GM21786 (cell line): ENCODE data around the gene CNGA3.

ENCODE experiments used
- ATAC-seq: cut with Tn5 transposase; IDR thresholded peaks from one replicate; pipeline ENCODE4 v1.9.1; 2021; ENCODE audit not compliant: unreplicated experiment

CNGA3 gene

GRCh38 chr2:98376996-98377395 lies 30.7 kb downstream of the CNGA3 start:
- no peak for ATAC-seq

- no peak for ATAC-seq
These were observed 31.3 kb downstream of the CNGA3 start for GRCh38 chr2:98377544-98377943.

- no peak for ATAC-seq
These were observed 31.9 kb downstream of the CNGA3 start for GRCh38 chr2:98378196-98378595.

- no peak for ATAC-seq
These were observed 32.6 kb downstream of the CNGA3 start for GRCh38 chr2:98378901-98379300.

DNA sequence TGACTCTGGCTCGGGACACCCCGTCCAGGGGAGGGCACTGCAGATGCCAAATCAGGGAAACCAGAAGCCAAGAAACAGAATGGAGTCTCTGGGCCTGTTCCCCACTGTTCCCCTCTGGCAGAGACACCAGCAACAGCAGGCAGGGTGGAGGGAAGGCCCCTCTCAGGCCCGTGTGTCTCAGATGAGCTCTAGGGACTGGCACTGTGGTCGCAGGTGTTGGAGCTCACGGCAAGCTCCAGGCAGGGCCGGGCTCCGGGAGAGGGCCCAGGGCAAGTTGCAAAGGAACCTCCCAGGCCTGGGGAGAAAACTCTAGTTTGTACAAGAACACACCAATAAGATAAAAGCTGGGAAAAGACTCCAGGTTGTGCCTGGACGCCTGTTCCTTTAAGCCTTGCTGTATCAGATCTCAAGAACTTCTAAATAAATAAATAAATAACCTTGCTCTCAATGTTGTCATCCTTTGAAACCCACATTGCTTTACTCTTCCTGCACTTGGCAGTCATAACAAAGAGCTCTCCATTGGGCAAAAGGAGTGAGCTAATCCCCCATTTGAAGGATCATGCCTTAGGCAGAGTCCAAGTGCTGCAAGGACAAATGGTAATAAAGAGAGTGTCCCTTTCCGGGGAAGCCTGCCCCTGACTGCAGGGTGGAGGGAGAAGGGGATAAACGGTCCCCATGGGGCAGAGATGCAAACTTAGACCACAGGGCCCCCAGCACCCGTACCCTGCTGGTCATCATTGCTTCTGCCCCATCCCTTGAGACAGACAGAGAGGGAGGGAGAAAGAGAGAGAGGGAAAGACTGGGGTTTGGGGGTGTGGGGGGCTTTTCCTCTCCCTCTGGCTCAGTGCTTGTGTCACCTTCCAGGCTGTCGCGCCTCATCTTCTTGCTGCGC lies 33.3 kb downstream of the CNGA3 start:
- ATAC-seq, result no peak

DNA sequence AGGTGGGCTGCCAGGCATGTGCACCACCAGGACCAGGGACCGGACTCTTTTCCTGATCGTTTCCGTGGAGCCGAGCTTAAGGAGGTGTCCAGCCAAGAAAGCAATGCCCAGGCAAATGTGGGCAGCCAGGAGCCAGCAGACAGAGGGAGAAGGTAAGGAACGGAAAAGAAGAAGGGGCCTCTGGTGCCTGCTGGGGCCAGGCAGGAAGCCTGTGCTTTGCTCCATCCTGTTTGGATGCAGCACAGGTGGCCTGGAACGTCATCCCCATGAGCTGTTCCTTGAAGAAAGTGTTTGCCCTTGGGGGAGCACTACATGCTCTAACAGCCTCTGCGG lies 33.9 kb downstream of the CNGA3 start:
- ATAC-seq, result no peak

GRCh38 chr2:98381494-98381893 lies 35.2 kb downstream of the CNGA3 start:
- ATAC-seq, result no peak

GRCh38 chr2:98382086-98382485 lies 35.8 kb downstream of the CNGA3 start:
- no peak for ATAC-seq

DNA sequence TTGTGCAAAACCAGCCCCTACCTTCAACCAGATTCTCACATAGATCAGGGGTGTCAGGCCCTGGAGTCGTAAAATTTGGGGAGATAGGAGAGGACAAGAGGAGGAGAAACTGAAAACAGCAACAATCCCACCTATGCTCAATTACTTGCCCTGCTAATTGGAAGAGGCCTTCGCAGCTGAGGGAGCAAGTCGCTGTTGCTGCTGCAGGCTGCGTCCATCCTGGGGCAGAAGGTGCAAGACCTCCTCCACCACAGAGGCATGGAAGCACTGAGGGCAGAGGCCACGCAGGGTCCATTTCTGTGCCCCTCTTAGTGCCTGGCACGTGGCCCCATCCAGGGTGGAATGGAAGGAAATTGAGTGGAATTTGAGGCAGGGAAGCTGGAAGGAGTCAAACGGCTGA lies 36.5 kb downstream of the CNGA3 start:
- no peak for ATAC-seq

- ATAC-seq, result no peak
These were observed 36.9 kb downstream of the CNGA3 start for GRCh38 chr2:98383166-98383565.

GRCh38 chr2:98385050-98385699 lies 38.9 kb downstream of the CNGA3 start:
- no peak for ATAC-seq

GRCh38 chr2:98387478-98387877 lies 41.2 kb downstream of the CNGA3 start:
- no peak for ATAC-seq

- no peak for ATAC-seq
These were observed 41.8 kb downstream of the CNGA3 start for GRCh38 chr2:98388081-98388480.

DNA sequence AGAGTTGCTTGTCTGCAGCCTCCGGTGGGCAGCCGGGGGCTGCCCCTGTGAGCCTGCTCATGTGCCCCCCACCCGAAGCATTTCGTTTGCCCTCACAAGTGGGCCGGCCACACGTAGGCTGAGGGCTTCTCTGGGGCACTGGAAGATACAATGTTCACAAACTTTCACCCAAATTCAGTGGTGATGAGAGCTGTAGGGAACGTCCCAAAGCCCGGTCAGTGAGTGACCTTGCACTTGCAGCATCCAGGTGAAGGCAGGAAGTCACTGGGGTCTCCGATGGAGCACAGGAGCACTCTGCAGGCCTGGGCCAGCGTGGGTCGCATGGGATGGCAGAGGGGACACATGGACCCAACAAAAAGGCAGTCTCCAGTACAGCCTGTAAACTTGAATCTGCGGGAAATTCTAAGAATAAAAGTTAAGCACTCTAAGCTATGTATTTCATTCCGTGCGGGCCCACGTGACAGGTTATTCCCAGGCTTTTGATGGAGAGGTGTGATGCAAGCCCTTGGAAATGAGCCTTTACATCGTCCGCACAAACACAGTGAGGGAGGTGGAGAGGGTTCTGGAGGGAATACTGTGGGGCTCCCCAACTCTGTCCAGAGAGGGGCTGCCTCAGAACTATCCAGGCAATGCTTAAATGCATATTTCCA lies 42.5 kb downstream of the CNGA3 start:
- no peak for ATAC-seq

DNA sequence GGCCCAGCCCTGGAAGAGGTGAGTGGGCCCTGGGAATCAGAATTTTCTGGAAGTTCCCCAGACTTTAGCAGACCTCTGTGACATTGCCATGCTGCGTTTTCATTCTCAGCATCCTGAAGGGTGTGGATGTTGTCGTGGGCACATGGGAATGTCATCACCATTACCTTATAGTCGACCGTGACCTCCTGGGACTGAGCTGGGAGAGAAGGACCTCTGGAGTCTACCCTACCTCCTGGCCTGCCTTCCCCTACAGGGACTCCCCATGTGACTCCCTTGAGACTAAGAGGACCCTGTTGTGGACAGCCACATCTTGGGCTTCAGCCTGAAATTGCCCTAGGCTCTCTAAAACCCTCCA lies 43.0 kb downstream of the CNGA3 start:
- no peak for ATAC-seq

- ATAC-seq, result no peak
These were observed 44.6 kb downstream of the CNGA3 start for GRCh38 chr2:98390571-98391476.

DNA sequence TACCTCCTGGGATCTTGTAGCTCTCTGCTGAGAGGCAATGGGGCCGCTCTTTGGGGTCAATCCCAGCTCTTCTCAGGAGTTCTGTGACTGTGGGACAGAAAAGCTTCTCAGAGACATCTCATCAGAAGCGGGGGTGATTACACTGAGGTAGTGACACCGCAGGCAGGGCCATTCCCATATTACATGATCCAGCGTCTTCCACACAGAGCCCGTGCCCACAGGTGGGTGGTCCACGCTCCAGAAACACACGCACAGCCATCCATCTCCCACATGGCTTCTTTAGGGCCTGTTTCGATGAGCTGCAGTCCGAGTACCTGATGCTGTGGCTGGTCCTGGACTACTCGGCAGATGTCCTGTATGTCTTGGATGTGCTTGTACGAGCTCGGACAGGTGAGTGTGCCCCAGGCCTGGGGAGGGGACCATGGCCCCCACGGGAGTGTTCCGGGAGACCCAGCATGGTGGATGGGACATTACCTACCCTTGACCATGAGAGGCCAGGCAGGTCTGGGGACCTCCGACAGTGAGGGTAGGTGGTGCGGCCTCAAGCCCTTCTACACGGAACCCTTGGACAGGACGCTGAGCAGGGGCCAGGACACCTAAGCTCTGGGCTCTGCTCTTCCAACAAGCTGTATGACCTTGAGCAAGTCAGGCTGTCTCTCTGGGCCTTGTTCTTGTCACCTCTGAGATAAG lies 45.5 kb downstream of the CNGA3 start:
- no peak for ATAC-seq

GRCh38 chr2:98393354-98393753 lies 47.1 kb downstream of the CNGA3 start:
- no peak for ATAC-seq

DNA sequence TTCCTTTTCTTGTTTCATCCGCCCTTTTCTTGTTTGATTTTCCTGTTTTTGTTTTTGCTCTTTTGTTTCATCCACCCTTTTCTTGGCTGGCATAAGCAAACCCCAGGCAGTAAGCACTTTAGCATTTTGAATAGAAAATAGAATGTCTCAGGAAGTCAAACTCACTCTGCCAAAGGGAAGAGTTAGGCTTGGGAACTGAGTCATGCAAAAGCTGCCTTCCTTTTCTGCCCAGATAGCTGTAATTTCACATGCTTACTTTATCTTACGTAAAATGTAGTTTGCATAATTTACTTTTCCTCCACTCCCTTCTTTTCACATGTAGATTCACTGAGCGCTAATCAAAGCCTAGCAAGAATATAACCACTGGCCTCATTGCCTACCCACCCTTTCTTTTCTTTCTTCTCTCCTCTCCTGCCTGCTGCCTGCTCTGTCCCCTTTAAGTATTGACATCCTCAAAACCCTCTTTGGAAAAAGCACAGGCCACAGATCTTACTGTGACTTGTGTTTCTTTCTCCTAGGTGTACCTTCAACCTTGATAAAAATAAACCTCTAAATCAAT lies 48.4 kb downstream of the CNGA3 start:
- ATAC-seq, result no peak

DNA sequence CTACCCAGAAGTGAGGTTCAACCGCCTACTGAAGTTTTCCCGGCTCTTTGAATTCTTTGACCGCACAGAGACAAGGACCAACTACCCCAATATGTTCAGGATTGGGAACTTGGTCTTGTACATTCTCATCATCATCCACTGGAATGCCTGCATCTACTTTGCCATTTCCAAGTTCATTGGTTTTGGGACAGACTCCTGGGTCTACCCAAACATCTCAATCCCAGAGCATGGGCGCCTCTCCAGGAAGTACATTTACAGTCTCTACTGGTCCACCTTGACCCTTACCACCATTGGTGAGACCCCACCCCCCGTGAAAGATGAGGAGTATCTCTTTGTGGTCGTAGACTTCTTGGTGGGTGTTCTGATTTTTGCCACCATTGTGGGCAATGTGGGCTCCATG lies 49.7 kb downstream of the CNGA3 start:
- ATAC-seq, result no peak
